NT2/D1 (cell line): ENCODE measurements around the gene HOMER1.

Experiments
- DNase-seq: peaks from one replicate; pipeline ENCODE4 v3.0.0-alpha.2; 2011; ENCODE audit warnings: low read depth, low spot score
- H3K27me3 ChIP-seq: 2 replicates; pipeline ENCODE4 v1.6.0; 2011; ENCODE audit warnings: mild to moderate bottlenecking; ENCODE audit not compliant: insufficient read length, insufficient read depth
- H3K36me3 ChIP-seq: 2 replicates; pipeline ENCODE4 v1.6.1; 2011; ENCODE audit warnings: mild to moderate bottlenecking, low read length, mixed read lengths; ENCODE audit not compliant: insufficient read depth, insufficient read length
- H3K4me1 ChIP-seq: 2 replicates; pipeline ENCODE4 v1.5.1; 2011; ENCODE audit not compliant: insufficient read depth, insufficient read length
- H3K4me3 ChIP-seq: 2 replicates; pipeline ENCODE4 v1.5.1; 2011; ENCODE audit warnings: low read depth; ENCODE audit not compliant: insufficient read length
- H3K9ac ChIP-seq: 2 replicates; pipeline ENCODE4 v1.6.0; 2011; ENCODE audit warnings: low read depth; ENCODE audit not compliant: insufficient read length
- H3K9me3 ChIP-seq: 2 replicates; pipeline ENCODE4 v1.5.1; 2011; ENCODE audit warnings: mild to moderate bottlenecking, low read length; ENCODE audit not compliant: insufficient read depth
- SUZ12 ChIP-seq: IDR thresholded peaks from 2 replicates; pipeline ENCODE4 v1.6.1; 2011; ENCODE audit not compliant: insufficient read length, insufficient read depth; ENCODE audit errors: extremely low read depth
- YY1 ChIP-seq: IDR thresholded peaks from 2 replicates; pipeline ENCODE4 v1.6.1; 2011; ENCODE audit not compliant: insufficient read length, insufficient read depth
- ZNF274 ChIP-seq: IDR thresholded peaks from 2 replicates; pipeline ENCODE4 v1.6.1; 2011; ENCODE audit warnings: mild to moderate bottlenecking, low read depth, low read length

Gene HOMER1, protein sequence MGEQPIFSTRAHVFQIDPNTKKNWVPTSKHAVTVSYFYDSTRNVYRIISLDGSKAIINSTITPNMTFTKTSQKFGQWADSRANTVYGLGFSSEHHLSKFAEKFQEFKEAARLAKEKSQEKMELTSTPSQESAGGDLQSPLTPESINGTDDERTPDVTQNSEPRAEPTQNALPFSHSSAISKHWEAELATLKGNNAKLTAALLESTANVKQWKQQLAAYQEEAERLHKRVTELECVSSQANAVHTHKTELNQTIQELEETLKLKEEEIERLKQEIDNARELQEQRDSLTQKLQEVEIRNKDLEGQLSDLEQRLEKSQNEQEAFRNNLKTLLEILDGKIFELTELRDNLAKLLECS

DNA sequence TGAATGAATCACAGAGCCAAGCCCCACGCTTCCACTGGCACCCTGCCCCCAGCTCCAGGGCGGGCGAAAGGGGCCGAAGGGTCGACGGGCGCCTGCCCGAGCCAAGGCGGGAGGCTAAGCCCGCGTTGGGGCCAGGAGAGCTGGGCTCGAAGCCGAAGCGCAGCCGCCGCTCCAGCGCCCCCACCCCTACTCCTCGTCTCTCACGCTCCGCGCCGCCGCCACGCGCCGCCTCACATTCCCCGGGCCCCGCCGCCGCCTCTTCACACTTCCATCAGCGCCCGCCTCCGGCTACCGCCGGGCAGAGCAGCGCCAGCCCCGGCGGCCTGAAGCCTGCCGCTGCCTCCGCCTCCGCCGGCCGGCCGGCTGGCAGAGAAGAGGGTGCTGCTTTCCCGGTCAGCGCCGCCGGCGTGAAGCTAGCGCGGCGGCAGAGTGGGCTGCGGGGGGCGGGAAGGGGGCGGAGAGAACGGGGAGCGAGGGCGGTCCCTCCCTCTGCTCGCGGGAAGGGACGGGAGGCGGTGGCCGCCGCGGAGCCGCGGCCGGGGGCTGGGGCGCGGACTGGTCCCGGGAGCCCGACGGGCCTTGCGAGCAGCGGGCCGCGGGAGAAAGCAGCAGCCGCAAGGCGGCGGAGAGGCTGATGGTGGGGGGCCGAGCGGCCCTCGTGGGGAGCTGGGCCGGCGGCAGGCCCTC is at the start of gene HOMER1:
TSS of gene HOMER1 (minus strand) at position 431 of the 687 bp plus-strand sequence. CDS start 1,360 bp downstream, outside the sequence.
- Histone ChIP-seq H3K36me3 (peaks cover 3% of the 10 kb centered on the region), H3K27me3 (no peaks in the 10 kb centered on the region), H3K9ac (peak within 1 kb of the TSS; percentile 93), H3K9me3 (no peaks in the 10 kb centered on the region), H3K4me1 (peaks cover 3% of the 10 kb centered on the region), H3K4me3 (peak within 1 kb of the TSS; percentile 78)
- TF ChIP-seq SUZ12, result no peak
- no peak for TF ChIP-seq ZNF274
- no peak for TF ChIP-seq YY1
- peak; percentile 49 for DNase-seq

GRCh38 chr5:79563247-79563590 is 49.3 kb upstream of the HOMER1 start:
- Histone ChIP-seq H3K9me3 (no peaks in the 10 kb centered on the region), H3K9ac (no peak overlapping the region), H3K27me3 (no peaks in the 10 kb centered on the region), H3K4me1 (no peaks in the 10 kb centered on the region), H3K36me3 (no peaks in the 10 kb centered on the region), H3K4me3 (no peak overlapping the region)
- TF ChIP-seq ZNF274, result no peak
- TF ChIP-seq SUZ12, result no peak
- no peak for TF ChIP-seq YY1
- DNase-seq, result no peak

DNA sequence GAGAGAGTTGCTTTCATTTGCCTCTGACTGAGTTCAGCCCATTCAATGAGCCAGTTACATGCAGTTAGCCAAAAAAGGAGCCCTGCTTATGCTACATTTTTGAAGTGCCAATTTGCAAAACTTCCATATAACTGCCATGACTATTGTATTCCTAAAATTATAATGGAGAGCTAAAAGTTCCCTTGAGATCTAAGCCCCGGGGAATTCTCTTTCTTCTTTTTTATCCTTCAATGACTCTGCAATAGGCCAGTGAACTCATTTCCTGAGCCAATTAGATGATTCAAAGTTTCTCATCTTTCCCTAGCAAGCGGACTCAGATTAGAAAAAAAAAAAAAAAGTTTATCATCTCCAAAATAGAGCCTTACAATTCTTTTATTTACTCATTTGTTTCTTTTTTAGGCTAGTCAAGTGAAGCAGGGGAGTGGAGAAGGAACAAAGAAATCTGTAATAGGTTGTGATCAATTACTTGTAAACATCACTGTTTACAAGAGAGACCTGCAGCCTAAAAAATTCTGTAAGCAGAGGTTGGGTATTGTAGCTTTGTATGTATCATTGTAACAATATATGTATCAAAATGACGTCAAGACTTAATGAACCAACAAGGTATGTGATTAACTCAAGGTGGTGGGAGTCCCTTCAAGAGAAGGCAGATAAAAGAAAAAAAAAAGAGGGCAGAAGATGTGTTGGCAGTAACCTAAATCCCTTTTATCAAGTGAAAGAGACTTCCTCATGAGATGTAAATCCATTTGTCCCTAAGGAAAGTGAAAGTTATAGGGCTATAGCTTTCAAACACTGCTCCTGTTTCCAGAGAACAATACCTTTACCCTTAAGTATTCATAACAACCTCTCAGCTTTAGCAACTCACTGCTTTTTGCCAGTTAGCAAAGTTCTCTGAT is 48.7 kb upstream of the HOMER1 start:
- TF ChIP-seq YY1 (no peak), ZNF274 (no peak), SUZ12 (no peak)
- H3K27me3 ChIP-seq, result no peaks in the 10 kb centered on the region
- DNase-seq, result no peak
- no peaks in the 10 kb centered on the region for H3K4me1 ChIP-seq
- no peak overlapping the region for H3K9ac ChIP-seq
- no peaks in the 10 kb centered on the region for H3K36me3 ChIP-seq
- H3K9me3 ChIP-seq, result no peaks in the 10 kb centered on the region
- no peak overlapping the region for H3K4me3 ChIP-seq

GRCh38 chr5:79561525-79561893 is 47.6 kb upstream of the HOMER1 start:
- H3K4me3 ChIP-seq, result no peak overlapping the region
- H3K36me3 ChIP-seq, result no peaks in the 10 kb centered on the region
- no peak for DNase-seq
- TF ChIP-seq SUZ12 (no peak), YY1 (no peak), ZNF274 (no peak)
- no peaks in the 10 kb centered on the region for H3K27me3 ChIP-seq
- H3K9me3 ChIP-seq, result no peaks in the 10 kb centered on the region
- H3K9ac ChIP-seq, result no peak overlapping the region
- no peaks in the 10 kb centered on the region for H3K4me1 ChIP-seq

DNA sequence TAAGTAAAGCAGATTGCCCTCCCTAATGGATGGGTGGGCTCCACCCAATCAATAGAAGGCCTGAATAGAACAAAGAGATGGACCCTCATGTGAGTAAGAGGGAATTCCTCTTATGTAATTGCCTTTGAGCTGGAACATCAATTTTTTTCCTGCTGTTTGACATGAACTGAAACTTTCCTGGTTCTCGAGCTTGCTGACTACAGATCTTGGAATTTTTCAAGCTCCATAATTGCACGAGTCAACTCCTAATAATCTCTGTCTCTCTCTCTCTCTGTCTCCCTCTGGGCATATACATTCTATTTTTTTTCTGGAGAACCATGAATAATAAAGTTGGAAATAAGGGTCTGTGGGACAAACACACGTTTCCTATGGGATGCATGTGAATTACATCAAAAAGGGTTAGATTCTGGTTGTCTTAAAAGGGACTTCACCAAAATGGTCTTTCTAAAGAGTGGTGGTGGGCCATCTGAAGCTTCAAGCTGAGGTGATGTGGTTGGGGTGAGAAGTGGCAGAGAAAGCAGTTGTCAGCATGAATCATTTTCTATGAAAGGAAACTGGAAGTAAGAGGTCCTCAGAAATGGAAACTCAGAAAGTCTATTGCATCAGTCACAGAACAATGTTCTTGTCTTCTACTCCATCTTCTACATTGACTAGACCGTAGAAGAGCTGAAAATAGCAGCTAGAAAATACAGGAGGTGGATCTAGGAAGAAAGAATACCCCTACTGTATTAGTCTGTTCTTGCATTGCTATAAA is 47.0 kb upstream of the HOMER1 start:
- DNase-seq, result no peak
- no peaks in the 10 kb centered on the region for H3K27me3 ChIP-seq
- no peak for TF ChIP-seq YY1
- TF ChIP-seq SUZ12, result no peak
- no peak for TF ChIP-seq ZNF274
- H3K4me3 ChIP-seq, result no peak overlapping the region
- no peaks in the 10 kb centered on the region for H3K36me3 ChIP-seq
- H3K4me1 ChIP-seq, result no peaks in the 10 kb centered on the region
- H3K9ac ChIP-seq, result no peak overlapping the region
- H3K9me3 ChIP-seq, result no peaks in the 10 kb centered on the region

GRCh38 chr5:79555418-79555817 is 41.5 kb upstream of the HOMER1 start:
- TF ChIP-seq YY1, result no peak
- no peak for TF ChIP-seq ZNF274
- TF ChIP-seq SUZ12, result no peak
- no peaks in the 10 kb centered on the region for H3K4me1 ChIP-seq
- H3K36me3 ChIP-seq, result no peaks in the 10 kb centered on the region
- H3K9me3 ChIP-seq, result no peaks in the 10 kb centered on the region
- H3K9ac ChIP-seq, result no peak overlapping the region
- no peaks in the 10 kb centered on the region for H3K27me3 ChIP-seq
- DNase-seq, result no peak
- no peak overlapping the region for H3K4me3 ChIP-seq

GRCh38 chr5:79552984-79553383 is 39.0 kb upstream of the HOMER1 start:
- Histone ChIP-seq H3K36me3 (no peaks in the 10 kb centered on the region), H3K4me1 (no peaks in the 10 kb centered on the region), H3K27me3 (no peaks in the 10 kb centered on the region), H3K4me3 (no peak overlapping the region), H3K9ac (no peak overlapping the region), H3K9me3 (no peaks in the 10 kb centered on the region)
- DNase-seq, result no peak
- TF ChIP-seq SUZ12, result no peak
- no peak for TF ChIP-seq ZNF274
- no peak for TF ChIP-seq YY1
